GM19324 (cell line): Measurements from ENCODE around the gene PRKAG2.

Source experiments
- ATAC-seq: cut with Tn5 transposase; IDR thresholded peaks from one replicate; pipeline ENCODE4 v1.9.1; 2021; ENCODE audit warnings: mild to moderate bottlenecking, moderate library complexity; ENCODE audit not compliant: unreplicated experiment, low FRiP score

PRKAG2 gene

GRCh38 chr7:151901828-151902227 is 24.9 kb upstream of the PRKAG2 start:
- no peak for ATAC-seq

DNA sequence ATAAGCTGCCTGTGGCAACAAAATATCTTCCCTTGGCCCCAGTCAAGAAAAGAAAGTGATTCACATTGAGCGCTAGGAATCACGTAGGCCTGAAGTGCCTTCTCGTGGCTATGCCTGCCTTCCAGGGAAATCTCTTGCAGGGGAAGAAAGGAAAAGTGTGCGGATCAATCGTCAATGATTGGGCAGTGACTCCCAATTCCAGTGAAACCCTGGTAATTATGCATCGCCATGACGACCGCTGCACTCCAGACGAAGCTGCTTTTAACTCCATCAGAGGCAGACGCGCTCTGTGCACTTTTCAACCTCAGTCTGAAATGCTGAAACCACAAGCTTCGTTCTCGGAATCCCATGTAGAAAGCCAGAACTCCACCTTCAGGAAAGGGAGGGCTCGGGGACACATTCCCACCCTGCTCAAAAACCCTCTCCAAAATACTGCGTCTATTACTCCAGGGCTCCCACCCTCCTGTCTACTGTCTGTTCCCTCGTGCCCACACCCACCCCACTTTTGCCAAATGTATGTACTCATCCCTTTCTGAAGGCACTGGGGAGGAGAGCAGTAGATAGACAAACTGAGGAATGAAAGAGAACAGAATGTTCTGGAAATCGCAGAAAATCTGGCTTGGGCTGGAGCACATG is 24.2 kb upstream of the PRKAG2 start:
- no peak for ATAC-seq

GRCh38 chr7:151900591-151900985 is 23.7 kb upstream of the PRKAG2 start:
- no peak for ATAC-seq

- ATAC-seq: no peak
These were observed 22.8 kb upstream of the PRKAG2 start for GRCh38 chr7:151899513-151900360.

DNA sequence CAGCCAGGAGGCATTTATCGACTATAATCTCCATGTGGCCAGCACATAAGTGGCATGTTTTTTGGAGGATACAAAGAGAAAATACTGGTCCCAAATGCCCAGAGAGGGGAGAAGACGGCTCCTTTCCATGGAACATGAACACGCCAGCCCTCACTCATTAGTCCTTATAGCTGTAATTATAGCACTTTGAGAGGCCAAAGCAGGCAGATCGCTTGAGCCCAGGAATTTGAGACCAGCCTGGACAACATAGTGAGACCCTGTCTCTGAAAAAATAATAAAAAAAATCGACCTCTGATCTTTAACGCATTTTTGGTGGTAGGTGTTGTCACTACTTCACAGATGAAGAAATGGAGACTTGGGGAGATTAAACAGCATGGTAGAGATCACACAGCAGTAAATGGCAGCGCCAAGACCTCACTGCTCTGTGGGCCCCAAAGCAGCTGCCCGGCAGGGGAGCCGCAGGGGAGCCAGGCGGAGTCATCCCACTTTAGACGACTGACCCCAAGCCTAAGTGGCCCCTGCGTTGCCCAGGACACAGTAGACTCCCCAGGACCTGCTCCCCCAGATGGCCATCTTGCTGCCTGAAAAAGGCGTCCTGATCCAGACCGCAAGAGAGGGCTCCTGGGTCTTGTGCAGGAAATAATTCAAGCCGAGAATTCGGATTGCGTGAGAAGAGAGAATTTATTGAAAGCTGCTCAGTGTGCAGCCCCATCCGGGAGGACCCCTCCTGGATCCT is 21.2 kb upstream of the PRKAG2 start:
- no peak for ATAC-seq

GRCh38 chr7:151897161-151897731 is 20.3 kb upstream of the PRKAG2 start:
- ATAC-seq: no peak

GRCh38 chr7:151896486-151896885 is 19.6 kb upstream of the PRKAG2 start:
- no peak for ATAC-seq

- no peak for ATAC-seq
These were observed 19.2 kb upstream of the PRKAG2 start for GRCh38 chr7:151896086-151896485.

DNA sequence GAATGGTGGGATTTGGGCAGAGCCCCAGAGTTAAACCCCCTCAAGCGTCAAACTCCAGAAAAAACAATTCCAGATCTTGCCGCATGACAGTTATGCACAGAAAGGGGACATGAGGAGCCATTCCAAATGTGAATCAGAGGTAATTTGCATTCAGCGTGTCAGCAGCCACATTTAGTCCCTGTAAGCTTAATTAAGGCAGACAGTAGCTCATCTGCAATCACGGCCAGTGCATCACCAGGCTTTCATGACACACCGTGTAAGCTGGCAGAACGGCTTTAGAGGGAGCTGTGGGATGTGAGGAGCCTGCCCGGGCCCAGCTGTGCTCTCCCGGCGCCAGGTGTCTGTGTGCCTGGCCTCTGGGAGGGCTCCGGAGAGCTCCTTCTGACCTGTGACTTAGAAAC is 18.7 kb upstream of the PRKAG2 start:
- no peak for ATAC-seq

GRCh38 chr7:151895008-151895630 is 18.2 kb upstream of the PRKAG2 start:
- ATAC-seq: no peak

- ATAC-seq: no peak
These were observed 17.4 kb upstream of the PRKAG2 start for GRCh38 chr7:151894111-151895007.

- no peak for ATAC-seq
These were observed 16.5 kb upstream of the PRKAG2 start for GRCh38 chr7:151893405-151893923.

GRCh38 chr7:151891753-151892152 is 14.8 kb upstream of the PRKAG2 start:
- ATAC-seq: no peak

- no peak for ATAC-seq
These were observed 14.3 kb upstream of the PRKAG2 start for GRCh38 chr7:151891182-151891581.

GRCh38 chr7:151890355-151891004 is 13.6 kb upstream of the PRKAG2 start:
- ATAC-seq: no peak

- ATAC-seq: no peak
These were observed 12.8 kb upstream of the PRKAG2 start for GRCh38 chr7:151889406-151890354.
